GM18861 (cell line): Measurements from ENCODE around the gene BMPR1A.

Source experiments
- ATAC-seq: cut with Tn5 transposase; IDR thresholded peaks from one replicate; pipeline ENCODE4 v1.9.1; 2021; ENCODE audit not compliant: unreplicated experiment

BMPR1A gene

DNA sequence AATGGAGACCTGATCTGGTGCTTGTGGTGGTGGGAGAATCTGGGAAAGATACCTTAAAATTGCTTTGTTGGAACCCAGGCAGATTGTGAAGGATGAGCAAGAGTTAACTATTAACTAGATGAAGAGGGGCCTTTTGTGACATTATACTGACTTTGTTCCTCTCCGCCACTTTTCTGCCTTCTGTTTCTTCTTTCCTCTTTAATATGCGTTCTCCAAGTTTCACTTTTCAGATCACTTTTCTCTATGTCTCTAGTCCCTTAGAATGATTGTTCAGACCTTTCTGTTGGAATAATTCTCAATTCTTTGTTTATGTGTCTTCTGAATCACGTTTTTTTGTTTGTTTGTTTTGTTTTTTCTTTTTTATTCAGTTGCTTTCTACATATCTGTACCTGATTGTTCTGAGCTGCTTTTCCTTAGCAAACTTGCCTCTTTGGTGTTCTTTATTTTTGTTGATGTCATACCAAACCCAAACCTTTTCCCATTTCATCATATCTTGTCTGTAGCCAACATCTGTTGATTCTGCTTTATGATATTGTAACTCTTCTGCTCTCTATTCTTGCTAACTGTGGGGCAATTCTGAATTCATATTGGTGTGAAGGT lies 2.8 kb downstream of the BMPR1A start:
- ATAC-seq = no peak

DNA sequence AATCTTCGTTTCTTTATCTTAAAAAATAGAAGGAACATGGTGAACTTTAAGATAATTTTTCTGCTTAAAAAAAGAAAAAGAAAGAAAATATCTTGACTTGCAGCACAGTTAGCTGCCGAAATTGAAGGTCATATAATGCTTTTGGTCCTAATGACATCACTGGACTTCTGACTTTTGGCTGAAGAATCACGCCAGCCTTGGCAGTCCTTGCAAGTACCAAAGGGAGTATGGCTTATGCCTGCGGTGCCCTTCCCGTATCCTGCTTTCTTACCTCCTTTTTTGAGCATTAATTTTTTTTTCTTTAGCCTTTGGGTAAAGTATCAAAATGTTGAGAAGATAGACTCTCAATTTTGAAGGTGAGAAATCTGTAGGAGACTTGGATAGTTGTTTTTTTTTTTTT lies 7.0 kb downstream of the BMPR1A start:
- no peak for ATAC-seq

GRCh38 chr10:86765548-86765947 lies 9.1 kb downstream of the BMPR1A start:
- no peak for ATAC-seq

- no peak for ATAC-seq
Observed at GRCh38 chr10:86768412-86769062, 12.1 kb downstream of the BMPR1A start.

DNA sequence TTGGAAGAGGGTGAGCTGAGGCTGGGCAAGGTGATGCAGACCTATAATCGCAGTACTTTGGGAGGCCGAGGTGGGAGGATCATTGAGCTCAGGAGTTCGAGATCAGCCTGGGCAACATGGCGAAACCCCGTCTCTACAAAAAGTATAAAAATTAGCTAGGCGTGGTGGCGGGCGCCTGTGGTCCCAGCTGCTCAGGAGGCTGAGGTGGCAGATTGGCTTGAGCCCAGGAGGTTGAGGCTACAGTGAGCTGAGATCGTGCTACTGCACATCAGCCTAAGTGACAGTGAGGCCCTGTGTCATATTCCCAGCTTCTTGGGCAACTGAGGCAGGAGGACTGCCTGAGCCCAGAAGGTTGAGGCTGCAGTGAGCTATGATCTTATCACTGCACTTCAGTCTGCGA lies 13.6 kb downstream of the BMPR1A start:
- ATAC-seq = no peak

- ATAC-seq = no peak
Observed at GRCh38 chr10:86770412-86770960, 14.1 kb downstream of the BMPR1A start.

DNA sequence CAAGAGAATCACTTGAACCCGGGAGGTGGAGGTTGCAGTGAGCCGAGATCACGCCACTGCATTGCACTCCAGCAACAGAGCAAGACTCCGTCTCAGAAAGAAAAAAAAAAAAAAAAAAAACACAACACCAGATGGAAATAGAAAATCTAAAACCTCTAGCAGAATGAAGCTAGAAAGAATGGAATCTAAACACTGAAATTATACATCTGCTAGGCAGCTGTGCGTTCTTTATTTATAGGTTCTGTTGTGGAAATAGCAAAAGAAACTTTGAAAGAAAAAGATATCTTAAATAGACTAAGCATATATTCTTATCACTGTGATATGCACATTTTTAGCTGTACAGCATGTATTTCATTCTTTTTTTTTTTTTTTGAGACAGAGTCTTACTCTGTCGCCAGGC lies 17.1 kb downstream of the BMPR1A start:
- ATAC-seq = no peak

DNA sequence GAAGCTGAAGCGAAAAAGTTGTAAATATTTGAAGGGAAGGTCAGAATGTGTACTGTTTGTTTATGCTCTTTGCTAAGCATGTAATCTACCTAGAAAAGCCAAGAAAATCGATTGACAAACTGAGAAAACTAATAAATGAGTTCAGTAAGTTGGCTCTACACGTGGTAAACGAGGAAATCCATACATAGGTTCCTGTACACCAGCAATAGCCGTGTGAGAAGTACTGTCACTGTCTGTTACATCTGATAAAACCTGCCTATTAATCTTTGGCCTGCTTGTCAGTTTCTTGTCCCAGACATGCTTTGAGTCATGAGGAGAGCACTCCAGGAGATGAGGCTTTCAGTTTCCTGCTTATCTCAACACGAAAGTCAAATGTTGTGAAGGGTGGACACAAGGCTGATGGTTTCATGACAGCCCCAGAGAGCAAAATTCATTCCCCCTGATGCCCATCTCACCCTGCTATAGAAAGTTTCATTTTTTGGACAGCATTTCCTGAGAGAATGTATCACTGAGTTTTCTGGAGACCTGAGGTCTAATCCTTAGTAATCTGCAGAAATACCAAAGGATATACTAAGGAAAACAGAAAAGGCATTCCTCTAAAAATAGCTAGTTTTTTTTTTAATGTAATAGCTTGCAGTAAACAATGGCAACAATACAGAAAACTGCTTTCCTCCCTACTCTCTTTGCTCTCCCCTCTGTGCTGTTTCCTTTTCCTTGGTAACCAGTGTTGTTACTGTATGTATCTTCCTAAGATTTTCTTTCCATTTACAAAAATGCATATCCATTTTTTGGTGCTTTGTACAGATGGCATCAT lies 18.8 kb downstream of the BMPR1A start:
- peak; percentile 81 for ATAC-seq

- ATAC-seq = no peak
Observed at GRCh38 chr10:86775870-86776180, 19.4 kb downstream of the BMPR1A start.

DNA sequence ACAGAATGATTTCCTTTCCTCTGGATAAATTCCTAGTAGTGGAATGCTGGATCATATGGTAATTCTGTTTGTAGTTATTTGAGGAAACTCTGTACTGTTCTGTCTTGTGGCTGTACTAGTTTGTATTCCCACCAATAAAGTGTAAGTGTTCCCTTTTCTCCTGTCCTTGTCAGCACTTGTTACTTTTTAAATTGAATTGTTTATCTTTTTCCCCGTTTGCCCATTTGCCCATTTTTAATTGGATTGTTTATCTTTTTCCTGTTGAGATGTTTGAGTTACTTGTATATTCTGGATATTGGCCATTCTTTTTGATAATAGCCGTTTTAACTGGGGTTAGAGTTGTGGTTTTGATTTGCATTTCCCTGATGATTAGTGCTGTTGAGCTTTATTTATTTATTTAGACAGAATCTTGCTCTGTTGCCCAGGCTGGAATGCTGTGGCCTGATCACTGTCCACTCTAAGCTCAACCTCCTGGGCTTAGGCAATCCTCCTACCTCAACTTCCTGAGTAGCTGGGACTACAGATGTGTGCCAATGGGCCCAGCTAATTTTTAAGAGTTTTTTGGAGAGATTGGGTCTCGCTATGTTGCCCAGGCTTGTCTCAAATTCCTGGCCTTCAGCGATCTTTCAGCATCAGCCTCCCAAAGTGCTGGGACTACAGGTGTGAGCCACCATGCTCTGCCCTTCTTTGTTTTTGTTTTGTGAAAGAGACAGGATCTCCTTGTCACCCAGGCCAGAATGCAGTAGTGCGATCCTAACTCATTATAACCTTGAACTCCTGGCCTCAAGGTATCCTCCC lies 23.0 kb downstream of the BMPR1A start:
- ATAC-seq = no peak

DNA sequence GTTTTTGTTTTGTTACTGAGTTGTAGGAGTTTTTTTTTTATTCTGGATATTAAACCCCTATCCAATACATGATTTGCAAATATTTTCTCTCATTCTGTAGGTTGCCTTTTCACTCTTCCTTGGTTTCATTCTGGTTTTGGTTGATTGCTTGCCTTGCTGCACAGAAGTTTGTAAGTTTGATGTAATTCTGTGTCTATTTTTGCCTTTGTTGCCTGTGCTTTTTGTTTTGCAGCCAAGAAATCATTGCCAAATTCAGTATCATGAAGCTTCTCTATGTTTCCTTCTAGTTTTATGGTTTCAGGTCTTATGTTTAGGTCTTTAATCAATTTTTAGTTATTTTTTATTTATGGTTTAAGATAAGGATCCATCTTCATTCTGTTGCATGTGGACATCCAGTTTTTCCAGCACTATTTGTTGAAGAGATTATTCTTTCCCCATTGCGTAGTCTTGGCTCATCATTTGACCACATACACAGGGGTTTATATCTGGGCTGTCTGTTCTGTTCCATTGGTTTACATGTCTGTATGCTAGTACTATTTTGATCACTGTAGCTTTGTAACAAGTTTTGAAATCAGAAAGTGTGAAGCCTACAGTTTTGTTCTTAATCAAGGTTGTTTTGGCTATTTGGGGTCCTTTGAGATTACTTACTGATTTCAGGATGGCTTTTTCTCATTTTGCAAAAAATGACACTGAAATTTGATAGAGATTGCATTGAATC lies 26.4 kb downstream of the BMPR1A start:
- peak; percentile 64 for ATAC-seq

DNA sequence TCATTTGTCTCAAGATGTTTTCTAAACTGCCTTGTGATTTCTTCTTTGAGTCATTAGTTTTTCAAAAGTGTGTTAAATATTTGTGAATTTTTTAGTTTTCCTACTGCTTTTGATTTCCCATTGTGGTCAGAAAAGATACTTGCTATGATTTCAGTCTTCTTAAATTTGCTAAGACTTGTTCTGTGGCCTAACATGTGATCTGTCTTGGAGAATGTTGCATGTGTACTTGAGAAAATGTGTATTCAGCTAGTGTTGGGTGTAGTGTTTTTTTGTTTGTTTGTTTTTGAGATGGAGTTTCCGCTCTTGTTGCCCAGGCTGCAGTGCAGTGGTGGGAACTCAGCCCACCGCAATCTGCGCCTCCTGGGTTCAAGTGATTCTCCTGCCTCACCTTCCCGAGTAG lies 28.6 kb downstream of the BMPR1A start:
- no peak for ATAC-seq

DNA sequence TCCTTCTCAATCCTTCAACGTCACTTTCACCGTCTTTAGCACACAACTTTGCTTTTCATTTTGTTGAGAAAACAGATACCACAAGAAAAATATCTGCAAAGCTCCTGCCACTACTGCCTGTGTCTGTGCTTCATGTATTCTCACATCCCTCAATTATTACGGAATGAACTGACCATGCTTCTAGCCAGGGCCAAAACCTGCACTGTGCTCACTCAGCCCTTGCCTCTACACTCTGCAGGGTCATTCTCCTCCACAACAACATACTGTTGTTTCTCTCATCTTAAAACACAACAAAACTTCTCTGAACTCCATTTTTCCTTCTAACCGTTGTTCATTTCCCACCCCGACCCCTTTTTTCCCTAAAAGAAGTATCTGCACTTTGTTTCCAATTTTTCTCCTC lies 29.5 kb downstream of the BMPR1A start:
- ATAC-seq = no peak

DNA sequence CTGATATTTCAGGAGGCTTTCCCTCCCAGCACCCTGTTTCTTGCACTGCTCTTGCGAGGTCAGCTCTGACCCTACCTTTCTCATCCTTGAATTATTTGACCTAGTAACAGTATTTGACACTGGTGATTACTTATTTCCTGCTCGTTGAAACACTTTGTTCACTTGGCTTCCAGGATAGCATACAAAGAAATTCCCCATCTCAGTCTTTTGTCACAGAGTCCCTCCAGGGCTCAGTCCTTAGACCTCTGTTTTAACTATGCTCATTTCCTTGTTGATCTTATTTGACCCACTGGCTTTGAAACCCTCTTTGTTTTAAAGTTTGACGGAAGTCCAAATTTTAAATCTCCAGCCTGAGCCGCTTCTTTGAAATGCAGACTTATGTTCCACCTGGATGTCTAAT lies 29.9 kb downstream of the BMPR1A start:
- ATAC-seq = no peak

DNA sequence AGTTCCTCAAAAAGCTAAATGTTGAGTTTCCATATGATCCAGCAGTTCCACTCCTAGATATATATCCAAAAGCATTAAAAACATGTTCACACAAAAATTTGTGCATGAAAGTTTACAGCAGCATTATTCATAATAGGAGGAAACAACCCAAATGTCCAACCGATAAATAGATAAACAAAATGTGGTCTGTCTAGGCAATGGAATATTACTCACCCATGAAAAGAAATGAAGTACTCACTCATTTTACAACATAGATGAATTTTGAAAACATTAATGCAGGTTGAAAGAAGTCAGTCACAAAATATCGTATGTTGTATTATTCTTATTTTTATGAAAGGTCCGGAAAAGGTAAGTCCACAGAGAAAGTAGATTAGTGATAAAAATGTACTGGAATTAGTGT lies 34.0 kb downstream of the BMPR1A start:
- no peak for ATAC-seq

- ATAC-seq = no peak
Observed at GRCh38 chr10:86792461-86793167, 36.2 kb downstream of the BMPR1A start.

DNA sequence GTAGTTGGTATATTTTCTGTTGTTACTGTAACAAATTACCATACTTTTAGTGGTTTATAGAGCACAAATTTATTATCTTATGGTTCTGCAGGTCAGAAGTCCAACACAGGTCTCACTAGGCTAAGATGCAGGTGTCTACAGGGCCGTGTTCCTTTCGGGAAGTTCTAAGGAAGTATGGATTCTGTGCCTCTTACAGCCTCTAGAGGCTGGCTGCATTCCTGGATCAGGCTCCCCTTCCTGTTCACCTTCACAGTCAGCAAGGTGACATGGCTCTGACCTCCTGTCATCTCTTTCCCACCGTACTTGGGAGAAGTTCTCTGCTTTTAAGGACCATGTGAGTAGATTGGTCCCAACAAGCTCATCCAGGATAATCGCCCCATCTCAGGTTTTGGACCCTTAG lies 37.3 kb downstream of the BMPR1A start:
- ATAC-seq = no peak

DNA sequence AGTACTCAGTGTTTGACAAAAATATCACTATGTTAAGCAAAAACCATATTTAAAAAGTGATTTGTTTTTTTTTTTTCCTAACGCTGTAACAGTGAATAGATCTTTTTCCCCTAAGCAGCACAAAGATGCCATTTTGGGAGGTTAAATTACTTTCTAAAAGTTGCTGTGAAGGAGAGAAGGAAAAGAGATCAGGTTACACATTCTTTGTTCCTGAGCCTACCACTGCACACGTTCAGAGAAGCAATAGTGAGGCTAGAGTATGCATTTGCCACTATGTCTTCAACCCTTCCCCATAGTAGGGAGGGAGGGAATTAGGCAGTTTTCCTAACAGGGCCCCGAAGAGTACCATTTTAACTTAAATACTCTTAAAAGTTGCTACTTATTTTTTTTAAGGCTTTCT lies 38.9 kb downstream of the BMPR1A start:
- no peak for ATAC-seq

DNA sequence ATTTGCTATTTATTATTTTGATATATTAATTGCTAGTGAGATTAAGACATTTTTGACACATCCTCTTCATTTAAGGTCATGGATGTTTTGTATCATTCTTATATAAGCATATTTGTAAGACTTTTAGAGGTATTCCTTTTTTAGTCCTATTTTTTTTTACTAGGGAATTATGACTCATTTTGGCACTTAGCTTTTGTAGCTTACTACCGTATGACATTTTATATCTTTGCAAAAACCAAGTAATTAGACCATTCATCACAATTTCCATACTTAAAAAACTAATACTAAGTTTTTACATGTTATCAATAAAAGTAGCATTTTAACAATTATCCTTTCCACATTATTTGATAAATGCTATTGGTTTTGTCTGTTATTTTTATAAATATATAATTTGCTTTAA lies 41.6 kb downstream of the BMPR1A start:
- ATAC-seq = no peak

- ATAC-seq = peak; percentile 75
Observed at GRCh38 chr10:86798611-86799010, 42.2 kb downstream of the BMPR1A start.
